ENCODE measurements around the gene DOCK8.

The DOCK8 gene

GRCh38 chr9:489198-490197 lies 274.8 kb downstream of the DOCK8 start:
- DNase-seq (ENCODE audit: low read depth) = peak; percentile 31
- no peaks in the 10 kb centered on the region for H3K27me3 ChIP-seq (replicated peaks; ENCODE audit: control insufficient read depth, insufficient read depth, low read length)
- H3K4me1 ChIP-seq (ENCODE audit: control insufficient read depth, insufficient read depth, low read length) = peaks cover 6% of the 10 kb centered on the region
- no peak overlapping the region for H3K9ac ChIP-seq (ENCODE audit: low read length)
- no peak overlapping the region for H3K4me3 ChIP-seq (ENCODE audit: low read length)
- H3K9me3 ChIP-seq (ENCODE audit: control insufficient read depth, low read length) = peaks cover 6% of the 10 kb centered on the region
- H3K36me3 ChIP-seq (ENCODE audit: control insufficient read depth, insufficient read depth, low read length, severe bottlenecking) = no peaks in the 10 kb centered on the region

GRCh38 chr9:494764-495163 lies 280.1 kb downstream of the DOCK8 start:
- no peaks in the 10 kb centered on the region for H3K36me3 ChIP-seq (ENCODE audit: control insufficient read depth, insufficient read depth, low read length, severe bottlenecking)
- H3K9me3 ChIP-seq (ENCODE audit: control insufficient read depth, low read length) = no peaks in the 10 kb centered on the region
- no peak for DNase-seq (ENCODE audit: low read depth)
- no peak overlapping the region for H3K4me3 ChIP-seq (ENCODE audit: low read length)
- no peak overlapping the region for H3K9ac ChIP-seq (ENCODE audit: low read length)
- no peaks in the 10 kb centered on the region for H3K4me1 ChIP-seq (ENCODE audit: control insufficient read depth, insufficient read depth, low read length)
- H3K27me3 ChIP-seq (replicated peaks; ENCODE audit: control insufficient read depth, insufficient read depth, low read length) = peaks cover 8% of the 10 kb centered on the region

GRCh38 chr9:495739-496138 lies 281.1 kb downstream of the DOCK8 start:
- Histone ChIP-seq H3K9me3 (ENCODE audit: control insufficient read depth, low read length) (no peaks in the 10 kb centered on the region), H3K27me3 (replicated peaks; ENCODE audit: control insufficient read depth, insufficient read depth, low read length) (peaks cover 8% of the 10 kb centered on the region), H3K4me3 (ENCODE audit: low read length) (no peak overlapping the region), H3K4me1 (ENCODE audit: control insufficient read depth, insufficient read depth, low read length) (no peaks in the 10 kb centered on the region), H3K9ac (ENCODE audit: low read length) (no peak overlapping the region), H3K36me3 (ENCODE audit: control insufficient read depth, insufficient read depth, low read length, severe bottlenecking) (no peaks in the 10 kb centered on the region)
- DNase-seq (ENCODE audit: low read depth) = no peak

GRCh38 chr9:503326-503725 lies 288.7 kb downstream of the DOCK8 start:
- H3K9me3 ChIP-seq (ENCODE audit: control insufficient read depth, low read length) = no peaks in the 10 kb centered on the region
- DNase-seq (ENCODE audit: low read depth) = no peak
- H3K36me3 ChIP-seq (ENCODE audit: control insufficient read depth, insufficient read depth, low read length, severe bottlenecking) = no peaks in the 10 kb centered on the region
- peaks cover 14% of the 10 kb centered on the region for H3K27me3 ChIP-seq (replicated peaks; ENCODE audit: control insufficient read depth, insufficient read depth, low read length)
- no peak overlapping the region for H3K4me3 ChIP-seq (ENCODE audit: low read length)
- H3K4me1 ChIP-seq (ENCODE audit: control insufficient read depth, insufficient read depth, low read length) = peaks cover 8% of the 10 kb centered on the region
- no peak overlapping the region for H3K9ac ChIP-seq (ENCODE audit: low read length)

- H3K9me3 ChIP-seq (ENCODE audit: control insufficient read depth, low read length) = no peaks in the 10 kb centered on the region
- H3K4me3 ChIP-seq (ENCODE audit: low read length) = peak within 1 kb of the TSS; percentile 82
- H3K4me1 ChIP-seq (ENCODE audit: control insufficient read depth, insufficient read depth, low read length) = peaks cover 8% of the 10 kb centered on the region
- no peaks in the 10 kb centered on the region for H3K36me3 ChIP-seq (ENCODE audit: control insufficient read depth, insufficient read depth, low read length, severe bottlenecking)
- peak; percentile 77 for DNase-seq (ENCODE audit: low read depth)
- H3K27me3 ChIP-seq (replicated peaks; ENCODE audit: control insufficient read depth, insufficient read depth, low read length) = peaks cover 11% of the 10 kb centered on the region
- peak within 1 kb of the TSS; percentile 72 for H3K9ac ChIP-seq (ENCODE audit: low read length)
Measured at GRCh38 chr9:503881-504852, 289.5 kb downstream of the DOCK8 start, which contains the start of gene KANK1. TSS of gene KANK1 (plus strand) at chr9:504695.

- Histone ChIP-seq H3K27me3 (replicated peaks; ENCODE audit: control insufficient read depth, insufficient read depth, low read length) (peaks cover 11% of the 10 kb centered on the region), H3K9me3 (ENCODE audit: control insufficient read depth, low read length) (no peaks in the 10 kb centered on the region), H3K9ac (ENCODE audit: low read length) (peak overlapping the region; percentile 72), H3K4me1 (ENCODE audit: control insufficient read depth, insufficient read depth, low read length) (peaks cover 8% of the 10 kb centered on the region), H3K36me3 (ENCODE audit: control insufficient read depth, insufficient read depth, low read length, severe bottlenecking) (no peaks in the 10 kb centered on the region), H3K4me3 (ENCODE audit: low read length) (peak overlapping the region; percentile 82)
- DNase-seq (ENCODE audit: low read depth) = no peak
Measured at GRCh38 chr9:504921-505740, 290.5 kb downstream of the DOCK8 start.

- peak overlapping the region; percentile 66 for H3K9ac ChIP-seq (ENCODE audit: low read length)
- H3K4me3 ChIP-seq (ENCODE audit: low read length) = peak overlapping the region; percentile 82
- peaks cover 8% of the 10 kb centered on the region for H3K4me1 ChIP-seq (ENCODE audit: control insufficient read depth, insufficient read depth, low read length)
- no peaks in the 10 kb centered on the region for H3K9me3 ChIP-seq (ENCODE audit: control insufficient read depth, low read length)
- no peak for DNase-seq (ENCODE audit: low read depth)
- H3K36me3 ChIP-seq (ENCODE audit: control insufficient read depth, insufficient read depth, low read length, severe bottlenecking) = no peaks in the 10 kb centered on the region
- H3K27me3 ChIP-seq (replicated peaks; ENCODE audit: control insufficient read depth, insufficient read depth, low read length) = peaks cover 11% of the 10 kb centered on the region
Measured at GRCh38 chr9:505741-506059, 291.0 kb downstream of the DOCK8 start.

GRCh38 chr9:506281-506680 lies 291.6 kb downstream of the DOCK8 start:
- H3K9me3 ChIP-seq (ENCODE audit: control insufficient read depth, low read length) = no peaks in the 10 kb centered on the region
- H3K4me1 ChIP-seq (ENCODE audit: control insufficient read depth, insufficient read depth, low read length) = peaks cover 8% of the 10 kb centered on the region
- peaks cover 11% of the 10 kb centered on the region for H3K27me3 ChIP-seq (replicated peaks; ENCODE audit: control insufficient read depth, insufficient read depth, low read length)
- no peak for DNase-seq (ENCODE audit: low read depth)
- H3K4me3 ChIP-seq (ENCODE audit: low read length) = no peak overlapping the region
- H3K9ac ChIP-seq (ENCODE audit: low read length) = no peak overlapping the region
- H3K36me3 ChIP-seq (ENCODE audit: control insufficient read depth, insufficient read depth, low read length, severe bottlenecking) = no peaks in the 10 kb centered on the region

GRCh38 chr9:511861-512260 lies 297.2 kb downstream of the DOCK8 start:
- H3K36me3 ChIP-seq (ENCODE audit: control insufficient read depth, insufficient read depth, low read length, severe bottlenecking) = no peaks in the 10 kb centered on the region
- H3K27me3 ChIP-seq (replicated peaks; ENCODE audit: control insufficient read depth, insufficient read depth, low read length) = peaks cover 4% of the 10 kb centered on the region
- no peaks in the 10 kb centered on the region for H3K4me1 ChIP-seq (ENCODE audit: control insufficient read depth, insufficient read depth, low read length)
- H3K4me3 ChIP-seq (ENCODE audit: low read length) = no peak overlapping the region
- DNase-seq (ENCODE audit: low read depth) = no peak
- H3K9me3 ChIP-seq (ENCODE audit: control insufficient read depth, low read length) = no peaks in the 10 kb centered on the region
- no peak overlapping the region for H3K9ac ChIP-seq (ENCODE audit: low read length)

GRCh38 chr9:512555-513272 lies 298.0 kb downstream of the DOCK8 start:
- H3K36me3 ChIP-seq (ENCODE audit: control insufficient read depth, insufficient read depth, low read length, severe bottlenecking) = no peaks in the 10 kb centered on the region
- H3K9ac ChIP-seq (ENCODE audit: low read length) = no peak overlapping the region
- peaks cover 4% of the 10 kb centered on the region for H3K27me3 ChIP-seq (replicated peaks; ENCODE audit: control insufficient read depth, insufficient read depth, low read length)
- no peaks in the 10 kb centered on the region for H3K4me1 ChIP-seq (ENCODE audit: control insufficient read depth, insufficient read depth, low read length)
- no peak overlapping the region for H3K4me3 ChIP-seq (ENCODE audit: low read length)
- H3K9me3 ChIP-seq (ENCODE audit: control insufficient read depth, low read length) = no peaks in the 10 kb centered on the region
- DNase-seq (ENCODE audit: low read depth) = no peak
